Thyroid gland (tissue), 4 donors: ENCODE results near the gene LRRC8A.

ENCODE experiments used
- POLR2A ChIP-seq, 2 donors: fragments of 450-650 bp; IDR thresholded peaks; one replicate each; pipeline ENCODE4 v1.6.1; 2017; ENCODE audit warnings: antibody characterized with exemption in 2 of 2, mild to moderate bottlenecking in 2 of 2, moderate library complexity in 1 of 2
- TF ChIP-seq, protein P1 (sequence below), 6 experiments: fragments of 200-600 bp in 3 of 6; fragments of 450-650 bp in 3 of 6; sonication (generic) in 3 of 6; IDR thresholded peaks; one replicate each; pipeline ENCODE4 v1.5.1; 2016 to 2019; ENCODE audit warnings: antibody characterized with exemption in 6 of 6, mild to moderate bottlenecking in 2 of 6, inconsistent platforms in 1 of 6, moderate library complexity in 1 of 6

DNA sequence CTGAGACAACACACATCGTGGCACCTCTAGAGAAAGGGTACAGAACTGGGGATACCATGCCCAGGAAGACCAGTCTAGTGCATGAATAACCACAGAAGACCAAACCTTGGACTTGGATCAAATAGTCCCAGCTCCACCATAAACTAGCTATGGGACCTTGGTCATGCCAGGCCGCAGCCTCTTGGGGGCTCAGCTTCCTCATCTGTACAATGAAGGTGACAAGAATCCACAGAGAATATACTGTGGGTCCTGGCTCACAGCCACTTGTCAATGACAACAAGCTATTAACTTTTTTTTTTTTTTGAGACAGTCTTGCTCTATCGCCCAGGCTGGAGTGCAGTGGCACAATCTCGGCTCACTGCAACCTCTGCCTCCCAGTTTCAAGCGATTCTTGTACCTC is 4.1 kb upstream of the LRRC8A start:
- TF ChIP-seq, protein P1, sequence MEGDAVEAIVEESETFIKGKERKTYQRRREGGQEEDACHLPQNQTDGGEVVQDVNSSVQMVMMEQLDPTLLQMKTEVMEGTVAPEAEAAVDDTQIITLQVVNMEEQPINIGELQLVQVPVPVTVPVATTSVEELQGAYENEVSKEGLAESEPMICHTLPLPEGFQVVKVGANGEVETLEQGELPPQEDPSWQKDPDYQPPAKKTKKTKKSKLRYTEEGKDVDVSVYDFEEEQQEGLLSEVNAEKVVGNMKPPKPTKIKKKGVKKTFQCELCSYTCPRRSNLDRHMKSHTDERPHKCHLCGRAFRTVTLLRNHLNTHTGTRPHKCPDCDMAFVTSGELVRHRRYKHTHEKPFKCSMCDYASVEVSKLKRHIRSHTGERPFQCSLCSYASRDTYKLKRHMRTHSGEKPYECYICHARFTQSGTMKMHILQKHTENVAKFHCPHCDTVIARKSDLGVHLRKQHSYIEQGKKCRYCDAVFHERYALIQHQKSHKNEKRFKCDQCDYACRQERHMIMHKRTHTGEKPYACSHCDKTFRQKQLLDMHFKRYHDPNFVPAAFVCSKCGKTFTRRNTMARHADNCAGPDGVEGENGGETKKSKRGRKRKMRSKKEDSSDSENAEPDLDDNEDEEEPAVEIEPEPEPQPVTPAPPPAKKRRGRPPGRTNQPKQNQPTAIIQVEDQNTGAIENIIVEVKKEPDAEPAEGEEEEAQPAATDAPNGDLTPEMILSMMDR (IDR thresholded peaks at IDR 0.05) = no peak
- no peak for TF ChIP-seq POLR2A (IDR thresholded peaks at IDR 0.05)
